Measurements from ENCODE around the gene CTTN.
A peak's percentile ranks its signal among the peaks of the same experiment; 100 is the strongest.
"Not testable (repeated sequence)": the region's sequence is repeated elsewhere in the genome, so short reads cannot be mapped to it uniquely, and the experiment has no call there.

CTTN gene

DNA sequence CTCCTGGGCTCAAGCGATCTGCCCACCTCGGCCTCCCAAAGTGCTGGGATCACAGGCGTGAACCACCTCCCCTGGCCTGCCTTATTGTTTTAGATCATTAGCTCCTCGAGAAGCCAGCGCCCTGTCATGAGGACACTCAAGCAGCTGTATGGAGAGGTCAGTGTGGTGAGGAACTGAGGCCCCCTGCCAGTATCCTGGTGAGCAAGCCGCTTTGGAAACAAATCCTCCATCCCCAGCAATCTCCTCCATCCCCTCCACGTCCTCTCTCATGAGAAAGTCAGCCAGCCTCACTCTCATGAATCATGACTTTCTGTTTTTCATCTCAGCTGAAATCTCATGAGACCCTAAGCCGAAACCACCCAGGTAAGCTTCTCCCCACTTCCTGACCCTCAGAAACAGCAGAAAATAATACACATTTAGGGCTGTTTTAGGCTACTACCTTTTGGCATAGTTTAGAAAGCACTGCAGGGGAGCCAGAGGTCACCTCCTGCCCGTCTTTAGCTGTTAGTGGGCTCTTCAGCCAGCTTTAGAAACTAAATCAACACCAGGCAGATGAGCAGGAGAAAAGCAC, 56.0 kb downstream of the CTTN start:
- no peak for DNase-seq (ENCODE audit: low read depth)

DNA sequence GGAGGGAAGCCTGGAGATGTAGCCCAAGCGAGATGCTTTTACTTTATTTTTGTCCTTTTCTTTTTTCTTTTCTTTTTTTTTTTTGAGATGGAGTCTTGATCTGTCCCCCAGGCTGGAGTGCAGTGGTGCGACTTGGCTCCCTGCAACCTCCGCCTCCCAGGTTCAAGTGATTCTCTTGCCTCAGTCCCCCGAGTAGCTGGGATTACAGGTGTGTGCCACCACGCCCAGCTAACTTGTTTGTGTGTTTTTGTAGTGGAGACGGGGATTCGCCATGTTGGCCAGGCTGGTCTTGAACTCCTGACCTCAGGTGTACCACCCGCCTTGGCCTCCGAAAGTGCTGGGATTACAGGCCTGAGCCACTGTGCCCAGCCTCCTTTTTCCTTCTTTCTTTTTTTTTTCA, 56.5 kb downstream of the CTTN start:
- DNase-seq (ENCODE audit: low read depth), result not testable (repeated sequence)

DNA sequence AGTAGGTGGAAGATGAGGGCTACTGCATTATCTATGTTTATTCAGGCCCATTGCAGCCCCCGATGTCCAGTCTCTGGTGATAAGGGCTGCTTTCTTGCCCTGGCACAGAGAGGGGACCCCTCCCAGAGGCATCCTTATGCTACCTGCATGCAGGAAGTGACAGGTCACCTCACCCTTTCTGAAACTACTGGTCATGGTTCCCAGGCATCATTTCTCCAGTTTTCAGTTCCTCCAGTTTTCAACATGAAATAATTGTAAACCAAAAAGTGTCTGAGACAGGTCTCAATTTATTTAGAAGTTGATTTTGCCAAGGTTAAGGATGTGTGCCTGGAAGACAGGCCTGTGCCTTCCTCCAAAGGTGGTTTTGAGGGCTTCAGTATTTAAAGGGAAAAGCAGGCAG, 57.0 kb downstream of the CTTN start:
- no peak for DNase-seq (ENCODE audit: low read depth)

- no peak for DNase-seq (ENCODE audit: low read depth)
These were observed 58.7 kb downstream of the CTTN start for GRCh38 chr11:70456921-70457532.

DNA sequence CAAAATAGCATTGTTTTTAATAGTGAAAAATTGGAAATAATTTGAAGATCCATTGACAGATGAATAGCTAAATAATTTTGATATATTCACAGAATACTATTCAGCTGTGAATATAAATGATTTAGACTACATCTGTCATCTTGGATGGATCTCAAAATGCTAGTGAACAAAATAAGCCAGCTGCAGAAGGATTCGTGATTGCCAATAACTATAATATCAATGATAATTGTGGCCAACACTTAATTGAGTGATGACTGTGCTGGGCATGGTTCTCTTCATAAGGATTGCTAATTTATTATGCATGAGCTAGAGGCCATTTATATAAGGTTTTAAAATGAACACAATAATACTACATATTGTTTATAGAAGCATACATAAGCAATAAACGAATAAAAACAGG, 60.4 kb downstream of the CTTN start:
- DNase-seq (ENCODE audit: low read depth), result no peak

DNA sequence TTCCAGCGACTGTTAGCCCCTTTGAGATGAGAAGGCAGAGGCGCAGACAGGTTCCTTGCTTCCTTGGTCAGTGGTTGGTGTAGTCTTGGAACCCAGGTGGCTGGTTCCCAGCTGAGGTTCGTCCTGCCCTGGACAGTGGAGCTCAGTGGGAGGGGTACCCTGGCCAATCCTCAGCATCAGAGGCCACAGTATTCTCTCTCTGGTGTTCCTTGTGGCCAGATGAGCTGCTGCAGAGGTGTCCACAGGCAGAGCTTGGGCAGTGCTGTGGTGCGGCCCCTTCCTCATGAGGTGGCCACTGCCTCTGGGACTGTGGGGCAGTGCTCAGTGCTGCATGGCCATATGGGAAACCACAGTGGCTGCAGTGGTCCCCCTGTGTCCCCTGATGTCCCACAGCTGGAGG, 61.8 kb downstream of the CTTN start:
- no peak for DNase-seq (ENCODE audit: low read depth)

DNA sequence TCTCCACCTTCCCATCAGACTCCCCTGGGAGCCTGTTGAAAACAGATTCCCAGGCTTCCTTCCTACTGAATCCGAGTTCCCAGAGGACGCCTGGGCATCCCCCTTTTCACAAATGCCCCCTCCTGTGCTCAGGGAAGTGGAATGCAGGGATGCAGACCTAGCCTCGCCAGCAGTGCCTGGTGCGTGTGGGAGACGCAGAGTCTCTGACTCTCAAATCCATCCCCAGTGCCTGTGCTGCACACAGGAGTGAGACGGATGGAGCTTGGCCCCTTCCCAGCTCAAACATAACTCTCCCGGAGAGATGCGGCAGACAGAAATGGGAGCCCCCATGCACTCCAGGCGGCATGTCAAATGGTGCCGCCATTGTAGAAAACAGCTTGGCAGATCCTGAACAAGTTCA, 62.6 kb downstream of the CTTN start:
- DNase-seq (ENCODE audit: low read depth), result no peak

DNA sequence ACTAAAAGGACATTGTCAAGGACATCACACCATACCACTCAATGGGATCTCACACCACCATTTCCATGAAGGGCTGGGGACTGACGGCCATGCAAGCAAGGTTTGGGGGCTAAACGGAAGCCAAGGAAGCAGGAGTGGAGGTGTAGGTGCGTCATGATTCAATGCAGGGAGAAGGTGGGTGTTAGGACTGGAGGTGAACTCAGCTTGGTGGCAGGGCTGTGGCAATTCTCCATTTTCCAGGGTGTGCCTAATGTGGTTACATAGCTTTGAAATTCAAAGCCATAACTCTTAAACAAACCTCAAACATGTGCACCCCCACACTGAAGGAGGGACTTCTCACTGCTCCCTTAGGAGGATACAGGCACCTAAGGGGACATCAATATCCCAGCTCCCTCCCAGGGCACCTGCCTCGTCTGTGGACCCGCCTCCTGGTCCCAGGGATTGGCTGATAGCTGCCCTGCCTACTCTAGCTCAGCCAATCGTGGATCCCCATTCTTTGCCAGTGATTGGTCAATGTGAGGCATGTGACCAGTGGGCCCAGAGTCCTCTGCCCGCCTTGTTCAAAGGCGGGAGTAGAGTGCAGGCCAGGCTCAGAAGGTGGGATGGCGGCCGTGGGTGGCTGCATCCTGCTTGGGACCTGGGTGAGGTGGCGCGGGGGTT, 64.6 kb downstream of the CTTN start:
- DNase-seq (ENCODE audit: low read depth), result no peak

DNA sequence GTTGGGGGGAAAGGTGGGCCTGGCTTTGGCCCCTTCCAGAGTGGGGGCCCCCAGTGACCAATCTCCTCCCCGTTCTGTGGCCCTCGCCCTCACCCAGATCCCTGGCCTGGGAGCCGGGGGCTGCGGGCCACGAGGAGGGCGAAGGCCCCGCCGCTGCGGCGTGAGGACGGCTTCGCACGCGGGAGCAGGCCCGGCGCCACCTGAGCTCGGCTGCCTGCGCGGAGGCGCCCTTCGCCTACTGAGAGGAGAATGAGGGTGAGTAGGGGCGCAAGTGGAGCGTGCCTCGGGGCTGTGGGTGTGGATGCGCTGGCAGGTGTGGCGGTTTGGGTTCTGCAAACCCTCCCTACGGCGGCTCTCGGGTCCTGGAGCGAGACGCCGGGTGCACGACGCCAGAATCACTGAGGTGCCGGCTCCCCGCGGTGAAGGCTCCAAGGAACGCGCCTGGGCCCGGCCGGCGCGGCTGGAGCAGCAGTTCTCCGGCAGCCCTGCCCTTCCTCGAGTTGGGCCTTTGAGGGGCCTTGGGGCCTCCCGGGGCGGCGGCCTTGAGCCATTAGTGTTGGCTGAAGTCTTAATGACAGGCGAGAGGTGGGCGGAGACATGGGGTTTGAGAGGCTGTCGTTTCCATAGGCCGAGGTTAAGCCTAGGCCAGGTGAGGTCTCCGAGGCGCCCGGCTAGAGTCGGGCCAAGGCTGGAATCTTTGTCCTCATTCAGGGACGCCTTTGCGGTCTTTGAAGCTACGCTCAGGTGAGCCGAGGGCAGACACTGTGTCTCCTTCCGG, 65.3 kb downstream of the CTTN start:
- no peak for DNase-seq (ENCODE audit: low read depth)

DNA sequence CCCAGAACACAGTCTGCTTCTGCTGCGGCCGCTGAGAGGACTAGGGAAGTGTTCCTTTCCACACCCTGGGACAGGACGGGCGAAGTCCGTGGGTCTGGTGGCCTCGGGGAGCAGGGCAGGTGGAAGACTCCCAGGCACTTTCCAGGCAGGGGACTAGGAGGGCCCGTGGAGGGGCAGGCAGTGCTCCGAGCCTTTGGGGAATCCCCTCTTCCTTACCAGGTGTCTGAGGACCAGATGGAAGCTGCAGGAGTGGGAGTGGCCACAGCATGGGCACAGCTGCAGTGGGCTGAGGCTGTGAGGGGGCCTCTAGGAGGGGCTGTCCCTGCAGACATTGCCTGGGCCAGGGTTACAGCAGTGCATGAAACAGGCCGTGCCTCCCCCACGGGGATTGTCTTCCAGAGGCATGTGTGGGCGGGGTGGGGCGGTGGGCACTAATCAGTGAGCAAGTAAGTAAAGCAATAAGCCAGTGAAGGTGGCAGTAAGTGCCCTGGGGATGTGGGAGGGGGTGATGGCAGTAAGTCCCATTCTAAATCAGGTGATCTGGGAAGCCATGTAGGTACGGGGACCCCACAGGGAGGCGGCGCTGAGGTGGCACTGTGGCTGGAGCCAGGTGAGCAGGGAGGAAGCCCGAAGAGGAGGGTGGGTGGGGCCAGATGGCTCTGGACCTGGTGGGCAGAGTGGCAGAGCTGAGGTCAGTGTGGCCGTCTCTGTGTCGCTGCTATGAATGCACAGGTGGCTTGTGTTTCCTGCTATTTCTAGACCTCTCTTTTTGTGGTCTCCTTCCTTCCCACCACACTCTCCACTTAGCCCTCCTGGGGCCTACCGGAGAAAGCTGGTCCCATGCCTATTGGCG, 66.4 kb downstream of the CTTN start:
- no peak for DNase-seq (ENCODE audit: low read depth)

- DNase-seq (ENCODE audit: low read depth), result no peak
These were observed 67.8 kb downstream of the CTTN start for GRCh38 chr11:70466154-70466553.

- DNase-seq (ENCODE audit: low read depth), result no peak
These were observed 68.3 kb downstream of the CTTN start for GRCh38 chr11:70466596-70466995.

GRCh38 chr11:70467201-70468085, 69.1 kb downstream of the CTTN start:
- DNase-seq (ENCODE audit: low read depth), result peak; percentile 52

- no peak for DNase-seq (ENCODE audit: low read depth)
These were observed 70.2 kb downstream of the CTTN start for GRCh38 chr11:70468256-70469195.

GRCh38 chr11:70470127-70470526, 71.8 kb downstream of the CTTN start:
- no peak for DNase-seq (ENCODE audit: low read depth)

GRCh38 chr11:70471254-70471653, 72.9 kb downstream of the CTTN start:
- no peak for DNase-seq (ENCODE audit: low read depth)

GRCh38 chr11:70472240-70472639, 73.9 kb downstream of the CTTN start:
- no peak for DNase-seq (ENCODE audit: low read depth)

- DNase-seq (ENCODE audit: low read depth), result no peak
These were observed 75.0 kb downstream of the CTTN start for GRCh38 chr11:70473186-70473872.
